HG03558 (cell line): ENCODE measurements around the gene HOXC4.
"Not testable (repeated sequence)": the region's sequence is repeated elsewhere in the genome, so short reads cannot be mapped to it uniquely, and the experiment has no call there.

Experiments used
- ATAC-seq: cut with Tn5 transposase; IDR thresholded peaks from one replicate; pipeline ENCODE4 v1.9.1; 2021; ENCODE audit warnings: moderate number of reproducible peaks; ENCODE audit not compliant: unreplicated experiment; ENCODE audit errors: extremely low read depth

Gene HOXC4

DNA sequence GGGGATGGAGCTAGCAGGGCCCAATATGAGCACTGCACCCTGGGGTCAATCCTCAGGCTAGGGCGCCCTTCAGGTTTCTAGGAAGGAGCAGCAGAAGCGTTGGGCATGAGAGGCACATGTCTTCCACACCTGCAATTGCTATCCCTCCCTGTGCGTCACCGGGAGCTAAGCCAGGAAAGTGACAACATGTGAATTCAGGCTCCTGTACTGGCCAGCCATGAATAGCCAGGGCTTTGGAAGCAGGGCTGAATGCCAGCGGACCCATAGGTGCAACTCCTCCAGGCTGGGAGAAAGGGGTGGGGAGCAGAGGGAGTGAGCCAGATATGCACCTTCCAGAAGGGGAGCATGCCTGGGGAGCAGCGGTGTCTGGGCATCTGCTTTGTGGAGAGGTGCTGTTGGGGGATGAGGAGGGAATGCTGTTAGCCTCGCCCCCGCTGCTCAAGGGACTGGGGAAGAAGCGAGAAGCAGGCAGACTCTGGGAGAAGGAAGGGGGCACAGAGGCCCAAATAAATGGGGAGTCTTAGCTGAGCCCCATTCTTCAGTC, 14.7 kb upstream of the HOXC4 start:
- no peak for ATAC-seq

DNA sequence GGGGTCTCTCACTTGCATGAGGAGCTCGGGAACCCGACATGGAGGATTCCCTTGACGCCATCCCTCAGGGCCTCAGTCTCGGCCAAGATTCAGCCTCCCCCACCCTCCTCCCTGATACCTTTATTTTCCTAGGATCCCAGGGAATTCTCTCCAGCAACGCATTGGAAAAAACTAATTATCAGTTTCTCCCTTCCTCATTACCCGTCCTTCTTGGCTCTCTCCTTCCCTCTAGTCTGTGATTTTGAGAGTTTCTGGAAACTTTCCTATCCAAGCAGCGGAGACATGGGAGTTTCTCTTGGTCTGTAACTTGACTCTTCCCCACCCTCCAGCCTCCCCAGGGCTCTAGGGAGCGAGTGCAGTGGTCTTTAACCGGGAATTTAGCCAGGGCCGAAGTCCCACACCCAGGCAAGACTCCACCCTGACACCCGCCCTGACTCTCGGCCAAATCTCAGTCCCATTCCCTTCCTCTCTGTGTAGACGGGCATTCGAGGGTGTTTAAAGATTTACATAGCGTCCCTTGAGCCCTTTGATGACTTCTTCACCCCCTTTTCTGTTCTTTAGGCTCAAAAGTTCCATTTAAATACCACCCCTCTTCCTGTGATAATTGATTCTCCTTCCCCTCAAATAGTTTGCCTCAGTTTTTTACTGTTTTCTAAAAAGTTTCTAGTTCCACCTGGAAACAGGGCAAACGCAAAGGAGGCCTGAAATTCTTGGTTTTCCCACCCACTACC, 14.1 kb upstream of the HOXC4 start:
- ATAC-seq = no peak

DNA sequence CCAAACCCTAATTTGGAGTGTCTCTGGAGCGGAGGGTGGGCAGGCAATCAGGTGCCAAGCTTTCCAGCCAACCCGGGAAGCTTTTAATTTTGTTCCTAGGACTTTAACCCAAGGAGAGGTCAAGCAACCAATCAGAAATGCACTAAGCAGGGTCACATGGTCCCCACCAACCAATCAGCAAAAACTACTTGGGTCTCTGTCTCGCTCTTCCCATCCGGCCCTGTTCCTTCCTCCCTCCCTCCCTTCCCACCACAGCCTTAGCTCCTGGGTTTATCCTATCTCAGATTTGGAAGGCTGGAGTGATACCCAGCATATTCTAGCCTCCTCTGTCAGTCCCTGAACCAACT, 13.5 kb upstream of the HOXC4 start:
- ATAC-seq = no peak

DNA sequence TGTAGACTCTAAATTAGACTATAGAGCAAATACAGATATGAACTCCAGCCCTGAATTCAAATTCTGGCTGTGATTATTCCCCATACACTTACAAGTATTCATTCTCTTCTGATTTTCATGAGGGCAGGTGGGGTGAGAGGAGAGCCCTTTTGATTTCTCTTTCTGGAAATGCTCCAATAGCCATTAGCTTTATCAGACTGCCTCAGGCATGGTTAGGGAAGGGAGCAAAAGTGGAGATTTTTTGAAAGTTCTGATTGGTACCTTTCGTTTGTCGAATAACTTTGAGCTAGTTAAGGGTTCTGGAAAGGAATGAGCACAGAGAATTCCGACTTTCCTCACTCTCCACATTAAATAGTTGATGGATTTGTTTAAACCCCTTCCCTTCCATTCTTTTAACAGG, 13.0 kb upstream of the HOXC4 start:
- ATAC-seq = no peak

DNA sequence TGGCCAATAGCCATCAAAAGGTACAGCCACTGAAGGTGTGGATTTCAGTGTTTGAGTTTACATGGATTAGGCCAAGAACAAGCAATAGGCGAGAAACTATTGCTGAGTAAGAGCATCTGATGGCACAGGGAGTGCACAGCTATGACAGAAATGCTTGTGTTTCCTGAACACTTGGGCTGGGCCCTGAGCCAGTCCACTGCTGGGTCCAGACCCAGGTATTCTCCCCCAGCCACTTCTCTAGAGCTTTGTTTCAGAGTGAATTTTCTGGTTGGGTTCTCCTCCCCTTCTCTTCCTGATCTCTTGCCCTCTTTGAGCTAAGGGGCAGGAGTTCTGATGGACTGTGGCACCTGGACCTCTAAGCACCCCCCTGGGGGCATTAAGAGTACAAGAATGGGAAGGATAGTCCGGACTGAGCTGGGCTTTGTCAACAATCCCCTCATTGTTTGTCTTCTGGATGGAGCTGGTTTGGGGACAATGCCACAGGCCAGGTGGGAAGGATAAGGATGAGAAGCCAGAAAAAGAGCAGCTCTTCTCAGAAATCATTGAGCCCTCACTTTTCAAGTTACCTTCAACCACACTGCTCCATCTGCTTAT, 12.4 kb upstream of the HOXC4 start:
- no peak for ATAC-seq

- ATAC-seq = not testable (repeated sequence)
Observed at GRCh38 chr12:54042033-54042432, 11.6 kb upstream of the HOXC4 start.

DNA sequence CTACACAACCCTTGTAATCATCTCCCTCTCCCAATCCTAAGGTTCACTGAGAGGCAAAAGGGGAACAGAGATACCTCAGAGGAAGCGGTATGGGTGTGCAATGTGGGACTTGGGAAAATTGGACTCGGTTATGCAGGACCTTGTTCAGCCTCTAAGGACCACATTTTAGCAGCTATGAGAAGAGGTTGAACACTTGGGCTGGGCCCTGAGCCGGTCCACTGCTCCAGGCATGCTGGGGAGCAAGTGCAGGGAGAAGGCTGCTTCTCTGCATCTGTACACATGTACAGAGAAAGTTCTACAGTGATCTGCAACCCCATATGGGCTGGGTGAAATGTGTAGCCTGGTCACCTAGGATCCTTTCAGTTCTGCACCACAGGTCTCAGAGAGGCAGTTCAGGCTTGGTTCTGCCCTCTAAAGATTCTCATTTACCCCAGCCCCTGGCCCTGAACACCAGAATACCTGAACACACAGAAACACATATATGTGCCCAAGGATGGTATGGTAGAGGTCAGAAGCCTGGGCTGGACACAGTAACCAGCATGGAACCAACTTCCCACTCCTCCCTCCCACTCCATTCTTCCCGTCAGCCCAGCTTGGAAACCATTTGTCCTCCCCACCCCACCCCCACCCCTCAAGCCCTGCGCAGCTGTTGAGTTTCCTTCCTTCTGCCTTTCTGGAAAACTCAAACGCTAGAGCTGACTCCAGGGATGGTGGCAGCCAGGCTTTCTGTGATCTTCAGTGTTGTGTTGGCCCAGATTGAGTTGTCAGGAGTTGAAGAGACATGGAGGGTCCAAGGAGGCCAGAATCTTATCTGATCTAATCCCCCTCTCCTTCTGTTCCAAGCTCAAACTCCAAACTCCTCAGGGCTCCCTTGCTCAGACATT, 10.4 kb upstream of the HOXC4 start:
- ATAC-seq = no peak

GRCh38 chr12:54044425-54045103, 9.1 kb upstream of the HOXC4 start:
- ATAC-seq = no peak

GRCh38 chr12:54045401-54045800, 8.2 kb upstream of the HOXC4 start:
- ATAC-seq = no peak

GRCh38 chr12:54045868-54046521, 7.6 kb upstream of the HOXC4 start:
- no peak for ATAC-seq

DNA sequence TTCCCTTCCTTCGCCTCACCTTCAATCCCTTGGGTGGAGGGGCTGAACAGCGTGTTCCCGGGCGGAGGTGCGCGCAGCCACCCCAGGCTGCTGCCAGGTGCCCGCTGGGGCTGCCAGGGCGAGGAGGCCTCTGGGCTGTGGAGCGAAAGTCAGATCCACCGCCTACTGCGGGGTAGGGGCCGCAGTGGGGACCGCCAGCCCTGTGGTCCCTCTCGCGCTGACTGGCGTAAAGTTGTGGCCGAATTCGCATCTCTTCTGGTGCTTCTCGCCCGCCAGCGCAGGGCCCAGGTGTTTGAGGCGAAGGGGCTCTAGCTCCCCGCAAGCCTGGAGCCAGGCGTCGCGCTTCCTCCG, 6.9 kb upstream of the HOXC4 start:
- no peak for ATAC-seq

GRCh38 chr12:54047160-54047963, 6.3 kb upstream of the HOXC4 start:
- no peak for ATAC-seq

DNA sequence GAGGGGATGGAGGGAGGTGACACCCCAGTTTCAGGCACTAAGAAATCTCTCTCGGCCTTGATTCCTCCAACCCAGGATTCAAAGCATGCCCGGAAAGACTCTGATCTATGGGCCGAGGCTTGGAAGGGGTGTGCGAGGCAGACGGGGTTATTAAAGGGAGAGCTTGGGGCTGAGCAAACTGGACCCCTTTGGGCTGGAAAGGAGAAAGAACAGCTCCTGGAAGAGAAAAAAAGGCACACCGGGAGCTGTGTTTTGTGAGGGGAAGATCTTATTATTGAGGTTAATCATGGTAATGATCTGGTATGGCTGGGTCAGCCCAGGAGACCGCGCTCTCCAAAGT, 5.7 kb upstream of the HOXC4 start:
- no peak for ATAC-seq

DNA sequence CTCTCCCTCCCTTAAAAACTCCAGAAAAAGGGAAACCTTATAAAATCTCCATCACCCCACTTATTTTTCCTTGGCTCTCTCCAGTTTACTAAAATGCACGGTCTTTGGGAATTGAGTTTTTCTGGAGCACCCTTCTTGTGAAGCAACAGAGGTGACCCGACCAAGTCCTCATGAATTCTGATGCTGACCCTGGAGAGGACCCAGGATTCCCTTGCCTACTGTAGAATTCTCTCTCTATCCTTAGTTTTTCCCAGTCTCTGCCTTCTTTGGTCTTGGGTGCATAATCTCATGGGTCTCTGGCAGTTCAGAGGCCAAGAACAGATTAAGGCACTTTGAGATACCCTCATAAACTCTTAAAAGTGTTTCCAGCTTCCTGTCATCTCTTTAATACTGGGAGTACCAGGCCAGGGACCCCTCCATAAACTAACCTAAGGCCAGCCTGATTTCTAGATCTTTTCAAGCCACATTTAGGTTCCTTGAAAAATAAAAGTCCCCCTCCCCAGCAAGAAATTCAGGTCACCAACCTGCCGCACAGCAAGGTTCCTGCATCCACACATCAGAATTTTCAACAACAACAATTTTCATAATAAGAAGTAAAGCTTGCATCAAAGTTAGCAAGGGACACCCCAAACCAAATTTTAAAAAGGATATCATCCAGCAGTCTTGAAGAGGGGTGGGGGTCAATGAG, 5.1 kb upstream of the HOXC4 start:
- no peak for ATAC-seq

- ATAC-seq = no peak
Observed at GRCh38 chr12:54049108-54049507, 4.5 kb upstream of the HOXC4 start.

DNA sequence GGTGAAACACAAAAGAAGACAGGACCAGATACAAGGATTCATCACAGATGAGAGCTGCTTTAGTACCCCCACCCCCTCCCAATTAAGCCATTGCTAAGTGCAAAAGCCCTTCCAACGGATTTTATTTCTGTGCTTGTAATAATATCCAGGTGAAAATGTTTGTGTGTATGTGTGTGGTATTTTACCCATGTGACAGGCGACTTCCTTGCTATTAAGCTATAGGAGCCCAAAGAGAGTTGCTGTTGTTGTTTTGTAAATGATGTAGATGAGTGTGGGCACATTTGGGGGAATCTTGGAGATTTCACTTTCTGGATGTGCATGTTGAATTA, 3.2 kb upstream of the HOXC4 start:
- no peak for ATAC-seq

- no peak for ATAC-seq
Observed at GRCh38 chr12:54051026-54051842, 2.4 kb upstream of the HOXC4 start.

GRCh38 chr12:54051874-54052437, 1.7 kb upstream of the HOXC4 start:
- no peak for ATAC-seq
